GM12892 (cell line): ENCODE data around the gene ZNF823.

Experiments
- DNase-seq: peaks from one replicate; pipeline ENCODE4 v3.0.0; 2011; ENCODE audit not compliant: insufficient read length
- FAIRE-seq: peaks from 2 replicates; lab custom pipeline; 2011; peaks lifted over from hg19 to GRCh38; lab: Jason Lieb, UNC
- POLR2A ChIP-seq: IDR thresholded peaks from 2 replicates; pipeline ENCODE4 v1.6.1; 2011; ENCODE audit warnings: low read depth, low read length, control low read depth
- POLR2AphosphoS5 ChIP-seq: IDR thresholded peaks from 2 replicates; pipeline ENCODE4 v1.6.1; 2011; ENCODE audit warnings: low read depth, low read length, control low read depth
- TAF1 ChIP-seq: IDR thresholded peaks from 2 replicates; pipeline ENCODE4 v1.6.1; 2011; ENCODE audit warnings: low read depth, mild to moderate bottlenecking, control low read depth, low read length, borderline replicate concordance

Gene ZNF823

DNA sequence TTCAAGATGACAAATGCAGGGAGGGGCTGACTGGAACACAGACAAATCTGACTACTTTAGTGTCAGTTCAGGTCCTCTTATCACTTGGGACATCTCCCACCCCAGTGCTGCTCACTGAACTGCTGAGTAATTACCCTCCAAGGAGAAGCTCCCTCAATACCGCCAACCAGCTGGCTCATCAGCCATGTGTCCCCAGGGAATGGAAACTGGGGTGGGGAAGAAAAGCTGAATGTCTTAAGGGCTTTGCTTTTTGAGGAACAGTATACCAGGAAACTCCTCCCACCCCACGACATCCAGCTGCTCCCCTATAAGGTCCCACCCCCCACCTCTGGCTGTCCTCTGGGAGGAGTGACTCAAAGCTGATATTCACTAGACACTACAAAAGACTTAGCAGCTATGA, 2.0 kb downstream of the ZNF823 start:
- DNase-seq (peak; percentile 17), FAIRE-seq (no peak)
- TF ChIP-seq POLR2A: no peak
- no peak for TF ChIP-seq TAF1
- TF ChIP-seq POLR2AphosphoS5: no peak

DNA sequence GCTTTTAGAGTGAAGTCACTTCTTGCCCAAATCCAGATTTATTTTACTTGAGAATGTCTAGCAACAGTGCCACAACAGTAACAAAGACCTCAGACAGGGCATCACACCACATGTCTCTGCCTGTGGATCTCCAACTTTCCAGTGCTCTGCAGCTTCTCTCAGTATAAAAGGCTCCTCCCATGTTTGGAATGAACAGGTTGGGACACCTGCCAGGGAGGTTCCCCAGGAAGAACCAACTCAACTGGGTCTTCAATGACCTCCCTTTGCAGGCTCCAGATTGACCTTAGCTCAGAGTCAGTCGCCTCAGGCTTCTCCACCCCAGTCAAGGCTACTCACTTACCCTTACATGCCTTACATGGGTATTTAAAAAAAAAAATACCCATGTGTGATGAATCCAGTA, 3.4 kb downstream of the ZNF823 start:
- FAIRE-seq (no peak), DNase-seq (no peak)
- no peak for TF ChIP-seq POLR2A
- no peak for TF ChIP-seq TAF1
- no peak for TF ChIP-seq POLR2AphosphoS5

DNA sequence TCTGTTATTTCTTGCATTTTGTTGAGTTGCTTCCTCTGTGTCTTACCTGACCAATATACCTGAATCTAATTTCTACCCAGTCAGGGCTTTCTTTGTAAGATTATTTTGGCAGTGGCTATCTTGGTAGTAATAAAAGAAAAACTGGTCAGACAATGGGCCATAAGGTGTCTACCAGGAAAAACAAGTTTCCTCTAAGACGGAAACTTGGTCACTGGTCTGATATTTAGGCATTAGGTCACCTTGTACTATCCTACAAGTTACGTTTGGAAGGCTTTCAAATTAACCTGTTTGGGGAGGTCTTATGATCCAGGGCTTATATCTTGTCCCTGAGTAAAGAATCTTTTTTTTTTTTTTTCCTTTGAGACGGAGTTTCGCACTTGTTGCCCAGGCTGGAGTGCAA, 9.2 kb downstream of the ZNF823 start:
- TF ChIP-seq POLR2A: no peak
- TF ChIP-seq TAF1: no peak
- TF ChIP-seq POLR2AphosphoS5: no peak
- no peak for FAIRE-seq

DNA sequence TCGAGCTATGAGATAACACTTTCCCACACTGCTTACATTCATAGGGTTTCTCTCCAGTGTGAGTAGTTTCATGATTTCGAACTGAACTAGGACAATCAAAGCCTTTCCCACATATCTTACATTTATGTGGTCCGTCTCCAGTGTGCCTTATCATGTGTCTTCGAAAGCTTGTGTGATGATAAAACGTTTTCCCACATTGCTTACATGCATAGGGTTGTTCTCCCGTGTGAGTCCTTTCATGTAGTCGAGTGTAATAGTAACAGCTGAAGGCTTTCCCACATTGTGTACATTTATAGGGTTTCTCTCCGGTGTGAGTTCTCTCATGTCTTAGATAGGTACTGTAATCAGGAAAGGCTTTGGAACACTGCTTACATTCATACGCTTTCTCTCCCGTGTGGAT, 16.3 kb downstream of the ZNF823 start:
- FAIRE-seq (no peak), DNase-seq (no peak)
- no peak for TF ChIP-seq POLR2AphosphoS5
- TF ChIP-seq TAF1: no peak
- no peak for TF ChIP-seq POLR2A

More for the DNA sequence above, 9.2 kb downstream of the ZNF823 start:
- no peak for DNase-seq

DNA sequence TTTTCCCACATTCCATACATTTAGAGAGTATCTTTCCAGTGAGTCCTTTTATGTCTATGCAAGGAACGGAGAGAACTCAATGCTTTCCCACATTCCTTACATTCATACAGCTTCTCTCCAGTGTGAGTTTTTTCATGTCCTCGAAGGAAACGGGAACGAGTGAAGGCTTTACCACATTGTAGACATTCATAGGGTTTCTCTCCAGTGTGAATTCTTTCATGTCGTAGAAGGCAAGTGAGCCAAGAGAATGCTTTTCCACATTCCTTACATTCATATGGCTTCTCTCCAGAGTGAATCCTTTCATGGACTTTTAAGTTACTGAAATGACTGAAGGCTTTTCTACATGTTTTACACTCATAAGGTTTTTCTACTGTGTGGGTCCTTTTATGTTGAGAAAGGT, 17.1 kb downstream of the ZNF823 start:
- no peak for FAIRE-seq
- DNase-seq: no peak
- TF ChIP-seq POLR2AphosphoS5 (no peak), TAF1 (no peak), POLR2A (no peak)

DNA sequence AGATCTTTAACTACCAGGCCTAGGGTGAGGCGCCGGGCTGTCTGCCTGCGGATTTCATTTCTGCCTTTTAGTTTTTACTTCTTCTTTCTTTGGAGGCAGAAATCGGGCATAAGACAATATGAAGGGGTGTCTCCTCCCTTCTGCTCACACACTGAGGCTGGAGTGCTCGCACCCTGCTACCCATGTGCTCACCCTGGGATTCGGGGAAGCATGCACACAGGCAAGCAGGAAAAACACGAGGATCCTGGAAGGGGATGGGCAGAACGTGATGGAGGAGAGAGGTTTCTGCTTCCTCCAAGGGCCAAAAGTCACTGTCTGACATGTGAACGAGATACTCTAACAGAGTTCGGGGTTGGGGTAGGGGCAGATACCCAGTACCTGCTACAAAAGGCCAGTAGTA, 28.4 kb downstream of the ZNF823 start:
- TF ChIP-seq POLR2AphosphoS5: no peak
- no peak for TF ChIP-seq TAF1
- no peak for TF ChIP-seq POLR2A
- no peak for DNase-seq
- FAIRE-seq: no peak

DNA sequence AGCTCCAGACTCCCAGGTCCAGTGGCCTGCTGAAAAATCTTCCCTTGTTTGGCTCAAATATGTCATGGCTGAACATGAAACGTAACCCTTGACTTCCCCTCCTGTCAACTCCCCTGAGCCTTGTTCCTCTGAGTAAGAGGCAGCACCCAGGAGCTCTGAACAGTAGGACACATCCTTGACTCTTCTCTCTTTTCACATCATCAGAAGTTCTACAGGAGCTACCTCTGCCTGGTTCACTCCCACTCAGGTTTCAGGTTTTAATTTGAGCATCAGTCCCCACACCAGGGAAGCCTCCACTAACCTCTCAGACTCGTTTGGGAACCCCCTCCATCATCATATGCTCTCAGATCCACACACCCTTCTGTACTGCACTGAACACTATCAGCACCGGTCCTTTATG, 30.3 kb downstream of the ZNF823 start:
- TF ChIP-seq POLR2AphosphoS5 (no peak), TAF1 (no peak), POLR2A (no peak)
- FAIRE-seq (no peak), DNase-seq (no peak)

DNA sequence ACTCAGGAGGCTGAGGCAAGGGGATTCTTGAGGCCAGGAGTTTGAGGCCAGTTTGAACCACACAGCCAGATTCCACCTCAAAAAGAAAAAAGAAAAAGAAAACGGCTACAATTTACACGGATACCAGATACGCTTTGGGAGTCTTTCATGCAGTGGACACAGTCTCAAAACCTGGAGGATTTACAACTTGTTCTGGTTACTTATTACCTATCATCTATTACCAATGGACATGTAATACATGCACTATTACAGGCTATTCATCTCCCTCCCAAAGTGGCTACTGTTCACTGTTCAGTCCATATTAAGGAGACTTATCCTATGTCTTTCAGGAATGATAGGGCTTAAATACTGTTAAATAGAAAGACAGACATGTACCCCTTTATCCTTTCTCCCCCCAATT, 33.3 kb downstream of the ZNF823 start:
- DNase-seq (no peak), FAIRE-seq (no peak)
- no peak for TF ChIP-seq POLR2A
- no peak for TF ChIP-seq POLR2AphosphoS5
- no peak for TF ChIP-seq TAF1

DNA sequence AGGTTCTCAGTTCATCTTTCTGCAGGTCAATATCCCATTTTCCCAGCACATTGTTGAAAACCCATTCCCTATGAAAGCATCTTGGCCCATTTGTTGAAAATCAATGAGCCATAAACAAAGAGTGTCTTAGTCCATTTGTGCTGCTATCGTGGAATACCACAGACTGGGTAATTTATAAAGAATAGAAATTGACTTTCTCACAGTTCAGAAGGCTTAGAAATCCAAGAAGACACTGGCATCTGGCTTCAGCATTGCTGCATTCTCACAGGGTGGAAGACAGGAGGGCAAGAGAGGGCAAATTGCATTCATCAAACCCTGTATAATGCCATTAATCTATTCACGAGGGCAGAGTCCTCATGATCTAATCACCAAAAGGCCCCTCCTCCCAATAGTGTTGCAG, 34.1 kb downstream of the ZNF823 start:
- no peak for DNase-seq
- FAIRE-seq: no peak
- TF ChIP-seq POLR2A (no peak), POLR2AphosphoS5 (no peak), TAF1 (no peak)

DNA sequence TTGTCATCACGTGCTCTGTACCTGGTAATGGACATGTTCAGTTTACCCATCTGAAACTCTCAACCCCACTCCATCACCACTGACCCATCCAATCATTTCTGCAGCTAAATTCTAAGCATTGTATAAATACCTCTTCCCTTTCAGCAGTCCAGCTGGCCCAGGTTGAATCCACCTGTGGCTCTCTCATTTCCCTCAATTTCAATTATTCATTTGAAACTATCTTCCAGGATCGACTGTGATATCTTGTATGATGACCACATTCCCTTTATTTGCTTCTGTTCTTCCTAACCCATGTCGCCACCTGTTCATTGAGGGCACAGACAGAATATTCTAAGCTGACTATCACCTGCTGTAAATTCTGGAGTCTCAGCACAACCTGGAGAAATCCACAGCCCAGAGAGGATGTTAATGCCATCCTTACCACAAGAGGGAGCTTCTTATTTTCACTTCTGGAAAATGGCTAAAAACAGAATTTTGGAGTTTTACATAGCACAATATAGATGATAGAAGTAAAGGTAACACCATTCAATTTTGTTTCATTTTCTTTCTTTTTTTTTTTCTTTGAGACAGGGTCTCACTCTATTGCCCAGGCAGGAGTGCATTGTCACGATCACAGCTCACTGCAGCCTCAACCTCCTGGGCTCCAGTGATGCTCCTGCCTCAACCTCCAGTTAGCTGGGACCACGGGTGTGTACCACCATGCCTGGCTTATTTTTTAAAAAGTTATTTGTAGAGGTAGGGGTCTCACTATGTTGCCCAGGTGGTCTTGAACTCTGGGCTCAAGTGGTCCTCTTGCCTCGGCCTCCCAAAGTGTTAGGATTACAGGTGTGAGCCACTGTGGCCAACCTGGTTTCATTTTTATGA, 38.6 kb downstream of the ZNF823 start:
- TF ChIP-seq POLR2AphosphoS5 (no peak), POLR2A (no peak), TAF1 (no peak)
- DNase-seq (no peak), FAIRE-seq (no peak)

DNA sequence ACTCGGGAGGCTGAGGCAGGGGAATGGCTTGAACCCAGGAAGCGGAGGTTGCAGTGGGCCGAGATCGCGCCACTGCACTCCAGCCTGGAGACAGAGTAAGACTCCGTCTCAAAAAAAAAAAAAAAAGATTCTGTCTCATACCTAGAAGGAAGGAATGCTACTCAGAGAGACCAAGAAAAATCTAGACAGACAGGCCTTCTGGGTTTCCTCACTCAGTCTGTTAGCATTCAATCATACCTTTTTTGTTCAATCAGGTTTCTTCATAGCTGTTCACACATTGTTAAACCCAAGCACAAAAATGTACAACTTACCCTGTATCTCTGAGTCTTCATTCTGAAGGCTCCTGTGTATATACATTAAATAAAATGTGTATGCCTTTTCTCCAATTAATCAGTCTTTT, 40.5 kb downstream of the ZNF823 start:
- DNase-seq (no peak), FAIRE-seq (no peak)
- TF ChIP-seq POLR2AphosphoS5 (no peak), TAF1 (no peak), POLR2A (no peak)

DNA sequence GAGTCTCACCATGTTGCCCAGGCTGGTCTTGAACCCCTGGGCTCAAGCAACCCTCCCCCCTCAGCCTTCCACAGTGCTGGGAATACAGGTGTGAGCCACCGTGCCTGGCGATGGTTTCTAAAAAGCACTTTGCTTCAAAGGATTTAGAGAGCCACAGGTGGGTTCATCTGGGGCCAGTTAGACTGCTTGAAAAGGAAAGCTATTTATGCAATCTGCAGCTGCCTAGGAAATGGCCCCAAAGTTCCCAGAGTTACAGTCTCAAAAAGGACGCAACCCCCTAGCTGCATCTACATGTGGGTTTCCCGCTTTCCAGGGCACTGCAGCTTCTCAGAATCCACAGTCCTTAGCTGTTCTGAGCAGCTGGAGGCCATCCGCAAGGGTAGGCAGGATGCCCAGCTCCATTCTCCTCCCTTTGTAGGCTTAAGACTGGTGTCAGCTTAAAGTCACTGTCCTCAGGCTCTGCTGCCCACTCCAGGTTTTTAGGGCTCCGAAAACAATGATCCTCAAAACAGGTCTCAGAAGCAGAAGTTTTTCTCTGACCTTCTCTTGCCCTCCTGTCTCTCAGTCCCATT, 41.4 kb downstream of the ZNF823 start:
- TF ChIP-seq POLR2AphosphoS5 (no peak), POLR2A (no peak), TAF1 (no peak)
- FAIRE-seq (no peak), DNase-seq (no peak)
